Activated CD4-positive, alpha-beta memory T cell treated with anti-CD3 and anti-CD28 coated beads, Interleukin-2, amount 10 ng/mL, durations not matched to agents 7 days and 5 days (primary cell): ENCODE data around the gene ADNP2. TPM values are rescaled to one million over a fixed set of nuclear protein-coding genes. Genes with fewer than 3 reads are reported as not detected.

Experiments
- CTCF ChIA-PET: fragments of 350-600 bp; sonication (Branson Sonifier 250); formaldehyde crosslinking; loops from one replicate; lab custom pipeline; 2021; ENCODE audit warnings: antibody characterized with exemption, inconsistent platforms; lab: Charles Lee
- POLR2A ChIA-PET: fragments of 350-600 bp; sonication (Branson Sonifier 250); formaldehyde crosslinking; loops from one replicate; lab custom pipeline; 2021; ENCODE audit warnings: antibody characterized with exemption; lab: Charles Lee
- DNase-seq: peaks from one replicate; pipeline ENCODE4 v3.0.0-alpha.2; 2020
- H3K27ac Mint-ChIP-seq: one replicate; pipeline ENCODE4 v1.8.0; 2021; ENCODE audit warnings: mild to moderate bottlenecking, mixed read lengths
- H3K27me3 Mint-ChIP-seq: one replicate; pipeline ENCODE4 v1.8.0; 2021; ENCODE audit warnings: mixed read lengths
- H3K36me3 Mint-ChIP-seq: one replicate; pipeline ENCODE4 v1.8.0; 2021; ENCODE audit warnings: low read depth, mixed read lengths
- H3K4me1 Mint-ChIP-seq: one replicate; pipeline ENCODE4 v1.8.0; 2021; ENCODE audit warnings: mixed read lengths
- H3K4me3 Mint-ChIP-seq: one replicate; pipeline ENCODE4 v1.8.0; 2021; ENCODE audit warnings: mild to moderate bottlenecking, mixed read lengths
- H3K9me3 Mint-ChIP-seq: one replicate; pipeline ENCODE4 v1.8.0; 2021; ENCODE audit warnings: mixed read lengths
- total RNA-seq, 2 experiments: library from RNA; stranded (reverse); gene quantifications; one replicate each; pipeline ENCODE4 v1.2.3, GENCODE V29; 2021

ADNP2 gene
- total RNA-seq, 2 experiments from 2014 or later, result 25.8 to 26.6 TPM

DNA sequence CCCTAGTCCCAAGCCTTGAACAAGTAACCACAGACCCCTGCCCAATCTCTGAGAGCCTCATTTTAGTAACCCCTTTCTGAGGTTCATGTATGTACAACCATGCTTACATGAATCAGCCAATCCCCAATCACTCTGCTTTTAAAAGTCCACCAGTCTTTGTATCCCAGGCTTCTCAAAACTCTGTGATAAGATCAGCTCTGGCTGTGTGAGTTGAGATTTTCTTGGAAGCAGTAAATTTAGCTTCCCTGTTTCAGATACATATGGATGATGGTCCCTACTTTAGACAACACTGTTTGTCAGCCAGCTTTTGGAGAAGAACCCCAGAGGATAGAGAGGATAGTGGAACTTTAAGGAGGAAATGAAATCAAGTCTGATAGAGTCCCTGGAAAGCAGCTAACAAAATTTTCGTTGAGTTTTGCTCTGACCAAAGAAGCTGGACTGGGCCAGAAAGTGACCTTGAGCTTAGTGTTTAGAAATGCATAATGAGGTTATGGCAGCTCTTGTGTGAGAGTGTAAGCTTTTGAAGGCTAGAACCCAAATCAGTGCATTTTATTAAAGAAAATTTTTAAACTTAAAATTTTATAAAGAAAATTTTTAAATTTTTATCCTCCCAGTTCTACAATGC, 3.7 kb downstream of the ADNP2 start:
- ChIA-PET CTCF (no interaction called here), POLR2A (interaction anchor here (0.8 to 2.0 kb wide), 2 partner anchors 34 to 125 kb away, joined by 3 to 4 read pairs; partner anchors contain the start of gene TXNL4A)
- Mint-ChIP-seq H3K36me3 (peaks cover 29% of the 10 kb centered on the region), H3K4me1 (peaks cover 34% of the 10 kb centered on the region), H3K27me3 (no peaks in the 10 kb centered on the region), H3K27ac (no peak overlapping the region), H3K4me3 (no peak overlapping the region), H3K9me3 (no peaks in the 10 kb centered on the region)
- DNase-seq, result no peak

DNA sequence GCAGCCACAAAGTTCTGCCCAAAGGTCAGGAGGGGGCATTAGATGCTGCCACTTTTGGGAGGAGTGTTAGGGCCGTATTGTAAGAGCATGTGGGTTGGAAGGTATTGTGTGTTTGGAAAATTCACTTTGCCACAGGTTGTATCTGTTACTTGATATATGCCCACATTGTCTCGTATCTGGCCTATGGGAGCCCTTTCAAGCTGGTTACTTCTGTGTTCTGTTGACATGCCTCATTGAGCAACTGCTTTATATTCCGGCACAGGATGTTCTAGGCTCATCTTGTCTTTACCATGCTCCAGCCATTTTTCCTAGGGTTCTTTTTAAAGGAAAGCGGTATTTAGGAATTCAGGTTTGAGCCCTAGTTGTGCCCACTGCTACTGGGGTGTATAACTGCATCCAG, 6.0 kb downstream of the ADNP2 start:
- POLR2A ChIA-PET, result no interaction called here
- Mint-ChIP-seq H3K4me1 (peaks cover 25% of the 10 kb centered on the region), H3K27ac (no peak overlapping the region), H3K4me3 (no peak overlapping the region), H3K9me3 (no peaks in the 10 kb centered on the region), H3K36me3 (peaks cover 44% of the 10 kb centered on the region), H3K27me3 (no peaks in the 10 kb centered on the region)
- DNase-seq, result no peak
- CTCF ChIA-PET, result no interaction called here

DNA sequence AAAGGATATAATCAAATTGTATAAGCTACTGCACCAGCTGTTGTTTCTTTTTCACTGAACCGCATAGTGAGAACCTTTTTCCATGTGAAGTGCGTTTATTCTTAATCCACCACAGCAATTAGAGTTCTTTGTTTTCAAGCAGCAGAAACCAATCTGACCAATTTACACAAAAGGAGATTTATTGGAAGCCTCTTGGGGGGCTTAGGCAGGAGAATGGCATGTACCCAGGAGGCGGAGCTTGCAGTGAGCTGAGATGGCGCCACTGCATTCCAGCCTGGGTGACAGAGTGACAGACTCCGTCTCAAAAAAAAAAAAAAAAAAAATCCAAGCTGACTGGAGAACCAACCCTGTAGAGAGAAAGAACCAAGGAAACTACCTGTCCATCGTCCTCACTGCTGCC, 10.0 kb downstream of the ADNP2 start:
- no peak overlapping the region for H3K4me3 Mint-ChIP-seq
- no peaks in the 10 kb centered on the region for H3K27me3 Mint-ChIP-seq
- POLR2A ChIA-PET, result interaction anchor here (0.6 kb wide), 1 partner anchor 263 kb away, joined by 3 read pairs; no protein-coding TSS in a partner anchor
- CTCF ChIA-PET, result no interaction called here
- peaks cover 3% of the 10 kb centered on the region for H3K4me1 Mint-ChIP-seq
- no peak overlapping the region for H3K27ac Mint-ChIP-seq
- DNase-seq, result no peak
- no peaks in the 10 kb centered on the region for H3K9me3 Mint-ChIP-seq
- peaks cover 54% of the 10 kb centered on the region for H3K36me3 Mint-ChIP-seq

DNA sequence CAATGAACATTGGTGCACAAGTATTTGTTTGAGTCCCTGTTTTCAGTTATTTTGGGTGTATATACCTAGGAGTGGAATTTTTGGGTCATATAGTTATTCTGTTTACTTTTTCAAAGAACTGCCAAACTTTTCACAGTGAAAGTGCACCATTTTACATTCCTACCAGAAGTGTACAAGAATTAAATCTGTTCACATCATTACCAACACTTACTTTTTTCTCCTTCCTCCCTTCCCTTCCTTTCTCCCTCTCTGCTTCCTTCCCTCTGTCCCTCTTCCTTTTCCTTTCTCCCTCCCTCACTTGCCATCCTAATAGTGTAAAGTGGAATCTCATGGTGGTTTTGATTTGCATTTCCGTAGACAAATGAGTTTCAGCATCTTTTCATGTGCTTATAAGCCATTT, 11.9 kb downstream of the ADNP2 start:
- ChIA-PET POLR2A (no interaction called here), CTCF (no interaction called here)
- Mint-ChIP-seq H3K27me3 (no peaks in the 10 kb centered on the region), H3K9me3 (no peaks in the 10 kb centered on the region), H3K36me3 (peaks cover 62% of the 10 kb centered on the region), H3K27ac (no peak overlapping the region), H3K4me1 (peaks cover 3% of the 10 kb centered on the region), H3K4me3 (no peak overlapping the region)
- no peak for DNase-seq

DNA sequence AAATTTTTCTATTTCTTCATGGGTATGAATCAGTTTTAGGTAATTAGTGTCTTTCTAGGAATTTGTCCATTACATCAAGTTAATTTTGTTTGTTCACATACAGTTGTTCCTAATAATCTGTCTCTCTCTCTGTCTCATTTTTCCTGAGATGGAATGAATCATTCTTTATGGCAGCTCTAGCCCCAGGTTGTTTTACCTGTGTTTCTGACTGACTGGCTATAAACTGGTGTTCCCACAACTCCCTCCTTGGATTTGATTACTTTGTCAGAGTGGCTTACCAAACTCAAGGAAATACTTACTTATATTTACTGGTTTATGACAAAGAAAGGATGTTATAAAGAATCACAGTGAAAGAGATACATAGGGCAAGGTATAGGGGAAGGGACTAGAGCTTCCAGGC, 15.1 kb downstream of the ADNP2 start:
- POLR2A ChIA-PET, result no interaction called here
- H3K27me3 Mint-ChIP-seq, result no peaks in the 10 kb centered on the region
- peaks cover 60% of the 10 kb centered on the region for H3K36me3 Mint-ChIP-seq
- H3K4me3 Mint-ChIP-seq, result no peak overlapping the region
- CTCF ChIA-PET, result no interaction called here
- no peaks in the 10 kb centered on the region for H3K9me3 Mint-ChIP-seq
- peaks cover 10% of the 10 kb centered on the region for H3K4me1 Mint-ChIP-seq
- H3K27ac Mint-ChIP-seq, result no peak overlapping the region
- DNase-seq, result no peak

DNA sequence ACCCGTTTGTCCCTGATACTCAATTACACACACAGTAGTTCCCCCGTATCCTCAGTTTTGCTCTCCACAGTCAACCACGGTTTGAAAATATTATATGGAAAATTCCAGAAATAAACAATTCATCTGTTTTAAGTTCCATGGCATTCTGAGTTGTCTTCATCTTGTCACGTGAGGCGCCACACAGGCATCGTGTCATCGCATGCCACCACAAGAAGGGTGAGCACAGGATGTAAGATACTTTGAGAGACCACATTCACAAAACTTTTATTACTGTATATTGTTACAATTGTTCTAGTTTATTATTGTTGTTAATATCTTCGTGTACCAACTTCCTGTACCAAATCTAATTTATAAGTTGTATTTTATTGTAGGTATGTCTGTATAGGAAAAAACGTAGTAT, 17.7 kb downstream of the ADNP2 start:
- no peak for DNase-seq
- H3K27me3 Mint-ChIP-seq, result no peaks in the 10 kb centered on the region
- H3K4me3 Mint-ChIP-seq, result no peak overlapping the region
- POLR2A ChIA-PET, result no interaction called here
- peaks cover 16% of the 10 kb centered on the region for H3K4me1 Mint-ChIP-seq
- CTCF ChIA-PET, result interaction anchor here (0.6 kb wide), 1 partner anchor 14 kb away, joined by 3 read pairs; no protein-coding TSS in a partner anchor
- peaks cover 56% of the 10 kb centered on the region for H3K36me3 Mint-ChIP-seq
- H3K9me3 Mint-ChIP-seq, result no peaks in the 10 kb centered on the region
- H3K27ac Mint-ChIP-seq, result no peak overlapping the region

DNA sequence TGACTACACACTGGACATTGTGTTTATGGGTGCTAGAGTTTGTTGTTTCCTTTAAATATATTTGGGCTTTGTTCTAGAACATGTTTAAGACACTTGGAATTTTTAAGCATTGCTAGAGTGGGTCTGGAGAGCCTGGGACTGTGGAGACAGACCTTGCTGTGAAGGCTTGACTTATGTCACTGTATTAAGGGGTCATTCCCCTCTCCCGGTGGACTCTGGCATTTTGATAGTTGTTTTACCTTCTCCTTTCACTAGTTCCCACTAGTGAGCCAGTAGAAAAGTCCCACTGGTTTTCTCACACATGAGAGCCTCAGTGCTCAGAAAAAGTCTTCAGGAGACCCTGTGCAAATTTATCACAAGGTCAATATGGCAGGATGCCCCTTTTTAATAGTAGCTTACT, 18.6 kb downstream of the ADNP2 start:
- no peak for DNase-seq
- H3K4me1 Mint-ChIP-seq, result peaks cover 24% of the 10 kb centered on the region
- POLR2A ChIA-PET, result no interaction called here
- CTCF ChIA-PET, result no interaction called here
- no peak overlapping the region for H3K27ac Mint-ChIP-seq
- H3K9me3 Mint-ChIP-seq, result no peaks in the 10 kb centered on the region
- H3K27me3 Mint-ChIP-seq, result no peaks in the 10 kb centered on the region
- peaks cover 52% of the 10 kb centered on the region for H3K36me3 Mint-ChIP-seq
- no peak overlapping the region for H3K4me3 Mint-ChIP-seq

DNA sequence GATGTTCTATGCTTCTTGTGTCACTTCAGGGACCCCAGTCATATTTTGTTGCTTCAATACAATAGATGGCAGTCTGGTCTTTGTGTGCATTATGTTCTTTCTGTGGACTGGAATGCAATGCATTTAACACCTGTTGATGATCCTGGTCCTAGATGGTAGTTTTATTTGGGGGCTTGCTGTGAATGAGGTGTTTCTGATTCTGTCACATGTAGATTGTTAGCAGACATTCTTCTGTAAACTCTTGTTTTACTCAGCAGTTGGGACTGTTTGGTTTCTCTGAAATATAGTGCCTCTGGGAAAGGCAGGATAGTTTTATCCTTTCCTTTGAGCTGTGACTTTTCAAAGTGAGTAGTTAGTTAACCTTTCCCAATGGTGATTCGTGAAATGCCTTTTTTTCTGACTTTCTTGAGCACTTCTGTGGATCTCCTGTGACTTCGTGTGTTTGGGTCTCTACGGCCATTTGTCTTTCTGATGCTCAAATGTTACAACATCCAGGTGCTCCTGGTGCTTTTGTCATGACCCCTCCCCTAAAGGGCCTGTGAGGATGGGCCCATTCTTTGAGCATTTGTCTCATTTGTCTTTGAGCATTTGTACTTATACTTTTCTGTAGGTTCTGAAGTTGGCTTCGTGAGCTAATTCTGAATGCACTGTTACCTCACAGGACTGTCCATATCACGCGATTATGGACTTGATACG, 20.8 kb downstream of the ADNP2 start:
- DNase-seq, result no peak
- no peak overlapping the region for H3K4me3 Mint-ChIP-seq
- no peak overlapping the region for H3K27ac Mint-ChIP-seq
- ChIA-PET CTCF (no interaction called here), POLR2A (no interaction called here)
- H3K36me3 Mint-ChIP-seq, result peaks cover 50% of the 10 kb centered on the region
- no peaks in the 10 kb centered on the region for H3K9me3 Mint-ChIP-seq
- H3K4me1 Mint-ChIP-seq, result peaks cover 32% of the 10 kb centered on the region
- no peaks in the 10 kb centered on the region for H3K27me3 Mint-ChIP-seq

DNA sequence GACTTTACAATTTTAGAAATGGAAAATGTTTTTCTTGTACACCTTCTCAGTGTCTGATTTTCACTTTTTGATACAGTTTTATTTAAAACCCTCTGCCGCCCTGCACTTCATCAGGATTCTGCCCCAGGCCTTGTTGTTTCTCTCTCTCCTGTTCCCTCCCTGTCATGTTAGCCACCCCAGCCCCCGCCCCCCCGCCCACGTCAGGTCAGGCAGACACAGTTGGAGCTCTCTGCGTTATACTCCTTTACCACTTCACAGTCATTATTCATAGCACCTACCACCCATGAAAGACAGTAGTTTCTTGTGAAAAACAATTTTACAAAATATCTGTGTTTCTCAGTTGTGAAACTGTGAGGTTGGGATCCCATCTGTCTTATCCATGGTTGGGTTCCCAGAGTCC, 21.5 kb downstream of the ADNP2 start:
- Mint-ChIP-seq H3K9me3 (no peaks in the 10 kb centered on the region), H3K27ac (no peak overlapping the region), H3K27me3 (no peaks in the 10 kb centered on the region), H3K4me3 (no peak overlapping the region), H3K4me1 (peaks cover 32% of the 10 kb centered on the region), H3K36me3 (peaks cover 51% of the 10 kb centered on the region)
- CTCF ChIA-PET, result no interaction called here
- POLR2A ChIA-PET, result no interaction called here
- no peak for DNase-seq

DNA sequence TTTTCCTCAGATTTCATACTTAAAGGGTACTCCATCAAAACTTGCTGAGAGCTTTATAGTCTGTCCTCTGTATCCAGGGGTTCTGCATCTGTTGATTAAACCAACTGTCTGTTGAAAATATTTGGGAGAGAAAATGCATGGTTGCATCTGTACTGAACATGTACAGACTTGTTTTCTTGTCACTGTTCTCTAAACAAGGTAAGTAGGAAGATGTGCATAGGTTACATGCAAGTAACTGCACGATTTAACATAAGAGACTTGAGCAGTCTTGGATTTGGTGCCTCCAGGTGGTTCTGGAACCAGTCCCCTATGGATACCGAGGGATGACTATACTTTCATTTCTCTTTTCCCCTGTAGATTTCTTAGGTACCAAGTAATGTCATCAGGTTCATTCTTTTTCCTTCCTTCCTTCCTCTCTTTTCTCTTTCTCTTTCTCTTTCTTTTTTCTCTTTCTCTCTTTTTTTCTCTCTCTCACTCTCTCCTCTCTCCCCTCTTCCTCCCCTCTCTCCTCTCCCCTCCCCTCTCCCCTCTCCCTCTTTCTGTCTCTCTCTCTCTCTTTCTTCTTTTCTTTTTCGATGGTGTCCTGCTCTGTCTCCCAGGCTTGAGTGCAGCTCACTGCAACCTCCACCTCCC, 23.2 kb downstream of the ADNP2 start:
- H3K4me1 Mint-ChIP-seq, result peaks cover 24% of the 10 kb centered on the region
- DNase-seq, result no peak
- POLR2A ChIA-PET, result interaction anchor here (1.0 kb wide), 1 partner anchor 182 kb away, joined by 3 read pairs; no protein-coding TSS in a partner anchor
- H3K4me3 Mint-ChIP-seq, result no peak overlapping the region
- no peaks in the 10 kb centered on the region for H3K9me3 Mint-ChIP-seq
- H3K36me3 Mint-ChIP-seq, result peaks cover 52% of the 10 kb centered on the region
- no peak overlapping the region for H3K27ac Mint-ChIP-seq
- H3K27me3 Mint-ChIP-seq, result no peaks in the 10 kb centered on the region
- CTCF ChIA-PET, result no interaction called here

DNA sequence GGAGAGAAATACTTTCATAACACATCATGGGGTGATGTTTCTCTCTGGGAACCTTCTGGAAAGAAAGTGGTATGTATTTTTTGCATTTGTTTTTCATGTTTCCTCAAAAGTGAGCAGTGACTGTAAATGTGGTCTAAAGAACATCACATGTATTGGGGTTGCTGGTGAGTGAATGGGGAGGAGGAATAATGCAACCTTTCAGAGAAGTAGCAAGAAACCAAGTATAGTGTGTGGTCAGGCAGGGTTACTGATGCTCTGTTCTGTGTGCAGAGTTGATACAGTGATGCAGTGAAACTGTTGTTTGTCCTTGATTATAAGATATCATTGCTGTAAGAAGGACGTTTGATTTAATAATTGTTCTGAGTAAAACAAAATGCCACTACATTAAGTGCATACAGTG, 24.1 kb downstream of the ADNP2 start:
- no peaks in the 10 kb centered on the region for H3K27me3 Mint-ChIP-seq
- DNase-seq, result no peak
- H3K9me3 Mint-ChIP-seq, result no peaks in the 10 kb centered on the region
- peaks cover 22% of the 10 kb centered on the region for H3K4me1 Mint-ChIP-seq
- H3K27ac Mint-ChIP-seq, result no peak overlapping the region
- H3K36me3 Mint-ChIP-seq, result peaks cover 51% of the 10 kb centered on the region
- H3K4me3 Mint-ChIP-seq, result no peak overlapping the region
- ChIA-PET POLR2A (no interaction called here), CTCF (no interaction called here)

DNA sequence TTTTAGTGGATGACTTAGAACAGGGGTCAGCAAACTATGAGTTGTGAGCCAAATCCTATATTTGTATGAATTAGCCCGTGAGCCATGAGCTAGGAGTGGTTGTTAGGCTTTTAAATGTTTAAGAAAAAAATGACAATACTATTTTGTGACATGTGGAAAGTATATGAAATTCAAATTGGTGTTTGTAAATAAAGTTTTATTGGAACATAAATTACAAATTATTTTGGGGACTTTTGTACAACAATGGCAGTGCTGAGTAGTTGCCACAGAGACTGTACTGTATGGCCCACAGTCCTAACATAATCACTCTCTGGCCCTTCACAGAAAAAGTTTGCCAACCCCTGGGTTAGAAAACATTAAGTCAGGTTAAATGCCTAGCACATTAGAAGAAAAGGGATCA, 26.1 kb downstream of the ADNP2 start:
- H3K27ac Mint-ChIP-seq, result no peak overlapping the region
- CTCF ChIA-PET, result no interaction called here
- H3K36me3 Mint-ChIP-seq, result peaks cover 55% of the 10 kb centered on the region
- peaks cover 22% of the 10 kb centered on the region for H3K4me1 Mint-ChIP-seq
- no peaks in the 10 kb centered on the region for H3K27me3 Mint-ChIP-seq
- no peak overlapping the region for H3K4me3 Mint-ChIP-seq
- H3K9me3 Mint-ChIP-seq, result no peaks in the 10 kb centered on the region
- no peak for DNase-seq
- POLR2A ChIA-PET, result no interaction called here

DNA sequence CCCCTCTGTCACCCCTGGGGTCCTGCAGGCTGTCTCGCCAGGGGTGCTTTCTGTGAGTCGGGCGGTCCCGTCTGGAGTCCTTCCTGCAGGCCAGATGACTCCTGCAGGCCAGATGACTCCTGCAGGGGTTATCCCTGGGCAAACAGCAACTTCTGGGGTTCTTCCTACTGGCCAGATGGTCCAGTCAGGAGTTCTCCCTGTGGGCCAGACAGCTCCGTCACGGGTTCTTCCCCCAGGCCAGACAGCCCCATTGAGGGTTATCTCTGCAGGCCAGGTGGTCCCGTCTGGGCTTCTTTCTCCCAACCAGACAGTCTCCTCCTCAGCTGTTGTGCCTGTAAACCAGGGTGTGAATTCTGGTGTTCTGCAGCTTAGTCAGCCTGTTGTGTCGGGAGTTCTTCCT, 27.6 kb downstream of the ADNP2 start:
- ChIA-PET POLR2A (no interaction called here), CTCF (no interaction called here)
- H3K4me1 Mint-ChIP-seq, result peaks cover 17% of the 10 kb centered on the region
- no peaks in the 10 kb centered on the region for H3K9me3 Mint-ChIP-seq
- H3K4me3 Mint-ChIP-seq, result no peak overlapping the region
- H3K27me3 Mint-ChIP-seq, result no peaks in the 10 kb centered on the region
- H3K36me3 Mint-ChIP-seq, result peaks cover 53% of the 10 kb centered on the region
- H3K27ac Mint-ChIP-seq, result no peak overlapping the region
- no peak for DNase-seq
